SW 1271 (cell line): Measurements from ENCODE around the gene TMEM238.
"Not testable (repeated sequence)": the region's sequence is repeated elsewhere in the genome, so short reads cannot be mapped to it uniquely, and the experiment has no call there.

Experiments
- DNase-seq, 2 experiments: peaks; one replicate each; lab custom pipeline; 2025; lab: John Stamatoyannopoulos, UW

The TMEM238 gene

GRCh38 chr19:55339889-55340783, 44.0 kb downstream of the TMEM238 start:
- DNase-seq, result no peak

GRCh38 chr19:55339105-55339888, 44.8 kb downstream of the TMEM238 start, which contains the start of gene KMT5C:
TSS of gene KMT5C (plus strand) at chr19:55339876. CDS start at chr19:55341937, 2,061 bp downstream.
- peak; percentile 98 to 100 for DNase-seq

- no peak for DNase-seq
Measured at GRCh38 chr19:55336101-55336500, 48.0 kb downstream of the TMEM238 start.

GRCh38 chr19:55333870-55334269, 50.2 kb downstream of the TMEM238 start:
- DNase-seq, result no peak

GRCh38 chr19:55329791-55330190, 54.3 kb downstream of the TMEM238 start:
- DNase-seq, result not testable (repeated sequence)
